ENCODE data around the gene PFDN4.
A peak's percentile ranks its signal among the peaks of the same experiment; 100 is the strongest.

PFDN4 gene

GRCh38 chr20:54168961-54169862 lies 38.7 kb upstream of the PFDN4 start:
- CTCF ChIA-PET = interaction anchor here (0.8 to 1.3 kb wide), 3 partner anchors 18 to 65 kb away, joined by 3 to 4 read pairs (median 4); no protein-coding TSS in a partner anchor
- peaks cover 0 to 17% (median 16%) of the 10 kb centered on the region in 4 experiments for H3K4me1 ChIP-seq (ENCODE audit: control extremely low read depth in 1 of 4, control insufficient read depth in 4 of 4, insufficient read depth in 4 of 4, low read length in 3 of 4)
- H3K27me3 ChIP-seq (replicated peaks in 2 of 5; ENCODE audit: control insufficient read depth in 4 of 5, insufficient read depth in 5 of 5, low read length in 4 of 5) = peaks cover 15 to 75% (median 34%) of the 10 kb centered on the region in 5 experiments
- no peaks in the 10 kb centered on the region for H3K36me3 ChIP-seq (ENCODE audit: control insufficient read depth in 4 of 4, insufficient read depth in 4 of 4, low read length in 3 of 4)
- no peaks in the 10 kb centered on the region for H3K9me3 ChIP-seq (ENCODE audit: control extremely low read depth in 1 of 5, control insufficient read depth in 4 of 5, insufficient read depth in 2 of 5, low read depth in 1 of 5, low read length in 4 of 5)
- WGBS (ENCODE audit: insufficient coverage) = 74% methylated on average over 10 of the region's 14 CpGs
- no peak for DNase-seq
- no peak overlapping the region for H3K27ac ChIP-seq (ENCODE audit: insufficient read depth in 1 of 2, low read depth in 1 of 2, low read length in 2 of 2, poor library complexity in 1 of 2, severe bottlenecking in 2 of 2)
- POLR2A ChIA-PET = interaction anchor here (0.6 kb wide), 1 partner anchor 260 kb away, joined by 3 read pairs; no protein-coding TSS in a partner anchor
- no peak overlapping the region for H3K4me3 ChIP-seq (ENCODE audit: control insufficient read depth in 1 of 7, extremely low read depth in 1 of 7, insufficient read depth in 4 of 7, low read depth in 2 of 7, low read length in 6 of 7)

GRCh38 chr20:54170026-54170471 lies 37.8 kb upstream of the PFDN4 start:
- H3K36me3 ChIP-seq (ENCODE audit: control insufficient read depth in 4 of 4, insufficient read depth in 4 of 4, low read length in 3 of 4) = no peaks in the 10 kb centered on the region
- no peak overlapping the region for H3K27ac ChIP-seq (ENCODE audit: insufficient read depth in 1 of 2, low read depth in 1 of 2, low read length in 2 of 2, poor library complexity in 1 of 2, severe bottlenecking in 2 of 2)
- ChIA-PET POLR2A (interaction anchor here (0.6 kb wide), 1 partner anchor 261 kb away, joined by 3 read pairs; no protein-coding TSS in a partner anchor), CTCF (interaction anchor here (0.8 to 1.3 kb wide), 2 partner anchors 17 to 31 kb away, joined by 3 to 4 read pairs; no protein-coding TSS in a partner anchor)
- peaks cover 15 to 82% (median 34%) of the 10 kb centered on the region in 5 experiments for H3K27me3 ChIP-seq (replicated peaks in 2 of 5; ENCODE audit: control insufficient read depth in 4 of 5, insufficient read depth in 5 of 5, low read length in 4 of 5)
- no peak overlapping the region for H3K4me3 ChIP-seq (ENCODE audit: control insufficient read depth in 1 of 7, extremely low read depth in 1 of 7, insufficient read depth in 4 of 7, low read depth in 2 of 7, low read length in 6 of 7)
- peaks cover 2 to 24% (median 20%) of the 10 kb centered on the region in 4 experiments for H3K4me1 ChIP-seq (ENCODE audit: control extremely low read depth in 1 of 4, control insufficient read depth in 4 of 4, insufficient read depth in 4 of 4, low read length in 3 of 4)
- no peak for DNase-seq
- 63% methylated on average over 3 of the region's 4 CpGs for WGBS (ENCODE audit: insufficient coverage)
- H3K9me3 ChIP-seq (ENCODE audit: control extremely low read depth in 1 of 5, control insufficient read depth in 4 of 5, insufficient read depth in 2 of 5, low read depth in 1 of 5, low read length in 4 of 5) = no peaks in the 10 kb centered on the region

GRCh38 chr20:54170963-54171362 lies 36.9 kb upstream of the PFDN4 start:
- CTCF ChIA-PET = no interaction called here
- WGBS (ENCODE audit: insufficient coverage) = 91% methylated on average over 2 of the region's 3 CpGs

GRCh38 chr20:54172532-54172855 lies 35.4 kb upstream of the PFDN4 start:
- ChIA-PET CTCF (no interaction called here), POLR2A (no interaction called here)
- Histone ChIP-seq H3K9me3 (ENCODE audit: control extremely low read depth in 1 of 5, control insufficient read depth in 4 of 5, insufficient read depth in 2 of 5, low read depth in 1 of 5, low read length in 4 of 5) (no peaks in the 10 kb centered on the region), H3K27me3 (replicated peaks in 2 of 5; ENCODE audit: control insufficient read depth in 4 of 5, insufficient read depth in 5 of 5, low read length in 4 of 5) (peaks cover 18 to 91% (median 39%) of the 10 kb centered on the region in 5 experiments), H3K4me1 (ENCODE audit: control extremely low read depth in 1 of 4, control insufficient read depth in 4 of 4, insufficient read depth in 4 of 4, low read length in 3 of 4) (peaks cover 2 to 24% (median 20%) of the 10 kb centered on the region in 4 experiments), H3K27ac (ENCODE audit: insufficient read depth in 1 of 2, low read depth in 1 of 2, low read length in 2 of 2, poor library complexity in 1 of 2, severe bottlenecking in 2 of 2) (no peak overlapping the region), H3K4me3 (ENCODE audit: control insufficient read depth in 1 of 7, extremely low read depth in 1 of 7, insufficient read depth in 4 of 7, low read depth in 2 of 7, low read length in 6 of 7) (peak overlapping the region in 1 of 7 experiments; percentile 7), H3K36me3 (ENCODE audit: control insufficient read depth in 4 of 4, insufficient read depth in 4 of 4, low read length in 3 of 4) (no peaks in the 10 kb centered on the region)
- WGBS (ENCODE audit: insufficient coverage) = 19% methylated on average over 12 of the region's 12 CpGs
- no peak for DNase-seq

More at GRCh38 chr20:54170963-54171362, 36.9 kb upstream of the PFDN4 start:
- Histone ChIP-seq H3K27ac (ENCODE audit: insufficient read depth in 1 of 2, low read depth in 1 of 2, low read length in 2 of 2, poor library complexity in 1 of 2, severe bottlenecking in 2 of 2) (no peak overlapping the region), H3K36me3 (ENCODE audit: control insufficient read depth in 4 of 4, insufficient read depth in 4 of 4, low read length in 3 of 4) (no peaks in the 10 kb centered on the region), H3K9me3 (ENCODE audit: control extremely low read depth in 1 of 5, control insufficient read depth in 4 of 5, insufficient read depth in 2 of 5, low read depth in 1 of 5, low read length in 4 of 5) (no peaks in the 10 kb centered on the region), H3K4me1 (ENCODE audit: control extremely low read depth in 1 of 4, control insufficient read depth in 4 of 4, insufficient read depth in 4 of 4, low read length in 3 of 4) (peaks cover 2 to 24% (median 20%) of the 10 kb centered on the region in 4 experiments), H3K4me3 (ENCODE audit: control insufficient read depth in 1 of 7, extremely low read depth in 1 of 7, insufficient read depth in 4 of 7, low read depth in 2 of 7, low read length in 6 of 7) (no peak overlapping the region), H3K27me3 (replicated peaks in 2 of 5; ENCODE audit: control insufficient read depth in 4 of 5, insufficient read depth in 5 of 5, low read length in 4 of 5) (peaks cover 18 to 86% (median 38%) of the 10 kb centered on the region in 5 experiments)
- no peak for DNase-seq
- POLR2A ChIA-PET = no interaction called here

- ChIA-PET POLR2A (no interaction called here), CTCF (interaction anchor here (0.6 kb wide), 1 partner anchor 14 kb away, joined by 5 read pairs; no protein-coding TSS in a partner anchor)
- Histone ChIP-seq H3K27ac (ENCODE audit: insufficient read depth in 1 of 2, low read depth in 1 of 2, low read length in 2 of 2, poor library complexity in 1 of 2, severe bottlenecking in 2 of 2) (no peak overlapping the region), H3K4me1 (ENCODE audit: control extremely low read depth in 1 of 4, control insufficient read depth in 4 of 4, insufficient read depth in 4 of 4, low read length in 3 of 4) (peaks cover 2 to 24% (median 20%) of the 10 kb centered on the region in 4 experiments), H3K9me3 (ENCODE audit: control extremely low read depth in 1 of 5, control insufficient read depth in 4 of 5, insufficient read depth in 2 of 5, low read depth in 1 of 5, low read length in 4 of 5) (no peaks in the 10 kb centered on the region), H3K4me3 (ENCODE audit: control insufficient read depth in 1 of 7, extremely low read depth in 1 of 7, insufficient read depth in 4 of 7, low read depth in 2 of 7, low read length in 6 of 7) (peak overlapping the region in 4 of 7 experiments; percentile 19 to 48 (median 28)), H3K36me3 (ENCODE audit: control insufficient read depth in 4 of 4, insufficient read depth in 4 of 4, low read length in 3 of 4) (no peaks in the 10 kb centered on the region), H3K27me3 (replicated peaks in 2 of 5; ENCODE audit: control insufficient read depth in 4 of 5, insufficient read depth in 5 of 5, low read length in 4 of 5) (peaks cover 18 to 86% (median 39%) of the 10 kb centered on the region in 5 experiments)
- WGBS (ENCODE audit: insufficient coverage) = 2% methylated on average over 57 of the region's 66 CpGs
- peak in 2 of 3 donors; percentile 31 to 38 for DNase-seq
Measured at GRCh38 chr20:54172856-54173652, 34.8 kb upstream of the PFDN4 start.

- H3K27ac ChIP-seq (ENCODE audit: insufficient read depth in 1 of 2, low read depth in 1 of 2, low read length in 2 of 2, poor library complexity in 1 of 2, severe bottlenecking in 2 of 2) = no peak within 1 kb of the TSS
- WGBS (ENCODE audit: insufficient coverage) = 1% methylated on average over 48 of the region's 61 CpGs
- H3K4me3 ChIP-seq (ENCODE audit: control insufficient read depth in 1 of 7, extremely low read depth in 1 of 7, insufficient read depth in 4 of 7, low read depth in 2 of 7, low read length in 6 of 7) = peak within 1 kb of the TSS in 4 of 7 experiments; percentile 19 to 61 (median 46)
- no peaks in the 10 kb centered on the region for H3K9me3 ChIP-seq (ENCODE audit: control extremely low read depth in 1 of 5, control insufficient read depth in 4 of 5, insufficient read depth in 2 of 5, low read depth in 1 of 5, low read length in 4 of 5)
- peaks cover 2 to 24% (median 20%) of the 10 kb centered on the region in 4 experiments for H3K4me1 ChIP-seq (ENCODE audit: control extremely low read depth in 1 of 4, control insufficient read depth in 4 of 4, insufficient read depth in 4 of 4, low read length in 3 of 4)
- peak in 2 of 3 donors; percentile 28 to 51 for DNase-seq
- no peaks in the 10 kb centered on the region for H3K36me3 ChIP-seq (ENCODE audit: control insufficient read depth in 4 of 4, insufficient read depth in 4 of 4, low read length in 3 of 4)
- POLR2A ChIA-PET = no interaction called here
- CTCF ChIA-PET = interaction anchor here (0.6 kb wide), 1 partner anchor 15 kb away, joined by 5 read pairs; no protein-coding TSS in a partner anchor
- peaks cover 18 to 81% (median 37%) of the 10 kb centered on the region in 5 experiments for H3K27me3 ChIP-seq (replicated peaks in 2 of 5; ENCODE audit: control insufficient read depth in 4 of 5, insufficient read depth in 5 of 5, low read length in 4 of 5)
Measured at GRCh38 chr20:54173653-54174456, 34.0 kb upstream of the PFDN4 start, which contains the start of gene CYP24A1. CYP24A1 (minus strand) TSS chr20:54173986; CDS start chr20:54173579, 407 bp downstream.

Measured in common myeloid progenitor, CD34-positive (primary cell).